Limb (tissue), 2 donors: ENCODE results near the gene TMEM125.

ENCODE experiments used
- DNase-seq, 2 donors: peaks; one replicate each; pipeline ENCODE4 v3.0.0-alpha.2; 2016; ENCODE audit errors: extremely low spot score in 2 of 2

TMEM125 gene

DNA sequence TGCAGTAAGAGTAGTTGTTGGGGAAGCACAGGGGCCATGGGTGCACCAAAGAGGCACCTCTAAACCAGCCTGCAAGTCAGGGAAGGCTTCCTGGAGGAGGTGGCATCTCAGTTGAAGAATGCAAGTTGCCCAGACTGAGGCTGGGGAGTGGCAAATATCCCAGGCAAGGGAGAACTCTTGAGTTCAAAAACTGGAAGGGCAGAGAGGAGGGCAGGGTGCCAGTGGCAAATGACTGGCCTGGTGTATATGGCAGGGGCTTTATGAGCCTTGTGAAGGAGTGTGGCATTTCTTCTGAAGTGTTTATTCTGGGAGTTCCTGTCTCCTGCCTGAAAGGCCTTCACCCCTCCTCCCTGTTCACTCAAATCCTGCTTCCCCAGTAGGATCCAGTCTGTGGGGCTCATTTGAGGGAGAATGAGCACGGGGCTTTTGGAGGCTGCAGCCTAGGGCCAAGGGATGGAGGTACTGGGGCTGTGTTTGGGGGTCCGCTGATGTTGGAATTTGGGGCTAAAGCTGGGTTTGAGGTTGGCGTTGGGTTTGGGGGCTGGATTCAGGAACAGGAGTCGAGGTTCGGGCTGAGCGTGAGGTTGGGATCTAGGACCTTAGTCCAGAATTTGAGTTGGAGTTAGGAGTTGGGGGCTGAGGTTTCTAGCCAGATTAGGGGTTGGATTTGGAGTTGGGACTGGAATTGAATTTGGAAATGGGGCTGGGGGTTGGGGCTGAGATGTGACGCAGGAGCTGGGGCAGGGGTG, at the start of gene TMEM125:
TSS of gene TMEM125 (plus strand) at position 357 of the 749 bp plus-strand sequence. CDS start 2,740 bp downstream, outside the sequence.
- DNase-seq: no peak

DNA sequence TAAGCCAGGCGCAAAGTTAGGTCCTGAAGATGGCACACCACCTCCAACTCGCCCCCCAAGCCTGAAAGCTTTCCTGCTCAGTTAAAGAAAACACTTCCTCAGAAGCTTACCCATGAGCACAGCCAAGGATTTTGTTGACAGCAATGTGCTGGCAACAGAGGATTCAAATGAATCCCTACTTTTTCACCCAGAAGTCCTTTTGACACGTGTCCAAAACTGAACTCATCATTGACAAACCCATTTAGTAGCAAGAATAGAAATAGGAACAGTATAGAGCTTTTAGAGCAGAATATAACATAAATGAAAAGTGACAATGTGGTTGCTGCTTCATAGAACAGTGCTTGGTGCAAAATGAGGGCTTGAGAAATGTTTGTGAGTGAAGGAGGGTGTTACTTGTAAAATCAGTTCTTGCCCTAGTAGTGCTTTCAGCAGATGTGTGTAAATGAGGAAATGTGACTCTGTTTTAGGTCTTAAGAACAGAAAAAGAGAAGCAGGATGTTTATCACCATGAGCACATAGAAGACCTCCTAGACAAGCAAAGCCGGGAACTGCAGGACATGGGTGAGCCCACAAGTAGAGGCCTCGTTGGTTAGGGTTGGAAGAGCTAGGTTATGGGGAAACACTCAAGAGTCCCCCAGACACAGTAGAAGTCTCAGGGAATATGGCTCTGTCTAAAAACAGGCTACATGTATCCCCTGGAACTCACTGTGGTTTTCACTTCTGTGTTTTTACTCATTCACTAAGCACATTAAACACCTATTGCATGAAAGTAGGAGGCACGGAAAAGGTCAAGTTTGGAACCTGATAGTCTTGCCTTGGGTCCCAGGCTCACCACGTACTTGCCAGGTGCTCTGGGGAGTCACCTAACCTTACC, 48.6 kb upstream of the TMEM125 start:
- no peak for DNase-seq

DNA sequence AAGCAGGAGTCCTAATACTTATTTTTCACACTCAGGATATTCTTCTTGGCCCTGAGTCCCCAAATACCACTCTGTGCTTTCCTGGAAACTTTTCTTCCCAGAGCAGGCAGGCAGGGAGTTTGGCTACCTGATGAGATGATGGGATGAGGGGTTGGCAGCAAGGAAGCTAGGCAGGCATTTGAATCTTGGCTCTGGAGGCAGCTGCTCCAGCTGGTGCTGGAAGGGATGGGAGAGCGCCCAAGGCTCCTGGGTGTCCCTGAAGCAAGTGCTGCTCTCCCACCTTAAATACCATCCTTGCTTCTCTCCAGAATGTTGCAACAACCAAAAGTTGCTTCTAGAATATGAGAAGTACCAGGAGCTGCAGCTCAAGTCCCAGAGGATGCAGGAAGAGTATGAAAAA, 48.0 kb upstream of the TMEM125 start:
- no peak for DNase-seq

DNA sequence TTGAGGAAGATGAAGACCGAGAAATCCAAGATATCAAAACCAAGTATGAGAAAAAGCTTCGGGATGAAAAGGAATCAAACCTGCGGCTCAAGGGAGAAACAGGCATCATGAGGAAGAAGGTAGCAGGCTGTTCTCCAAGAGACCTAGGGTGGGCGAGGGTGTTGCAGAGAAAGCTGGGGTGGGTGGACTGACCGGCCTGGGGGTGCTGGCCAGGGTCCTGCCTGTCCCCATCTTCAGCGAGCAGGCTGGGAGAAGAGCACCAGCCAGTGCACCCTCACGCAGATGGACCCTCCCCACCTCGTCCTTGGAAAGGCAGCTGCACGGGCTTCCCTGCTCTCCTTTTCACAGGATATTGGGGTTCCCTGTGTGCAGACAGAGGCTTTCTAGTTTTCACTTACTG, 46.9 kb upstream of the TMEM125 start:
- DNase-seq: no peak

DNA sequence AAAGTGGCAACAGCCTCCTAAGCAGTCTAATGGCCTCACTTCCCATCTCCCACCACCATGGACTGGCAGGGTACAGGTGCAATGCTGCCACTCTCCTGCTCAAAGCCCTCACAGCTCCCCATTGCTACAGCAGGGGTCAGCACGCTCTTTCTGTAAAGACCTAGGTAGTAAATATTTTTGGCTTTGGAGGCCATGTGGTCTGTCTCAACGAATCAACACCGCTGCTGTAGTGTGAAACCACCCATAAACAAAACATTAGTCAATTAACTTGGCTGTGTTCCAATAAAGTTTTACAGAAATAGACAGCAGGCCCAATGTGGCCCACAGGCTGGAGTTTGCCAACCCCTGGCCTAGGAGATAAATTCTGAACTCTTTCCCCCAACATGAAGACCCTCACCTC, 44.6 kb upstream of the TMEM125 start:
- no peak for DNase-seq

DNA sequence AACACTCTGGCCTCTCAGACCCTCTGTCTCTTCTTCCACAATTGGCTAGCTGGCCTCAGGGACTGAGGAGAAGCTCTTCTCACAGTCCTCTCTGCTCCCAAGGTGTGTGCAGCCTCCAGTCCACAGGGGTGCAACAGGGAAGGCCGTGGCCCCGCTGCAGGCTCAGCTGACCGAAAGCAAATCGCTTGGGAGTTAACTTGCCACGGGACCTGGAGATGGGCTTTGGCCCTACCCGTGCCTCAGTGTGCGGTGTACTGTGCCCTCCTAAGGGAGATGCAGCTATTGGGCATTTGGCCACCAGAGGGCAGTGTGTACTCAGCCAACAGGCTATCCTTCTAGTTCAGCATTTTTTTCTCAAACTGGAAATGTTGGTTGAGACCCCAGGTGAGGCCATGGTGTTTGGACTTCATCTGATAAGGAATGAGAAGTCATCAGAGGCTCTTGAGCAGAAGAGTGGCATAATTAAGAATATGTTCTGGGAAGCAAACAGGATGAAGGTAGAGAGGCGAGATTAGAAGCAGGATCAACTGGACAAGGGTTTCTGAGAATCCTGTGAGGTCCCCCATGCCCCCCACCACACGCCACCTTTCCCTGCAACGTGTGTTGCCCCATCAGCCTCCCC, 42.5 kb upstream of the TMEM125 start:
- DNase-seq: peak; percentile 72 to 86

DNA sequence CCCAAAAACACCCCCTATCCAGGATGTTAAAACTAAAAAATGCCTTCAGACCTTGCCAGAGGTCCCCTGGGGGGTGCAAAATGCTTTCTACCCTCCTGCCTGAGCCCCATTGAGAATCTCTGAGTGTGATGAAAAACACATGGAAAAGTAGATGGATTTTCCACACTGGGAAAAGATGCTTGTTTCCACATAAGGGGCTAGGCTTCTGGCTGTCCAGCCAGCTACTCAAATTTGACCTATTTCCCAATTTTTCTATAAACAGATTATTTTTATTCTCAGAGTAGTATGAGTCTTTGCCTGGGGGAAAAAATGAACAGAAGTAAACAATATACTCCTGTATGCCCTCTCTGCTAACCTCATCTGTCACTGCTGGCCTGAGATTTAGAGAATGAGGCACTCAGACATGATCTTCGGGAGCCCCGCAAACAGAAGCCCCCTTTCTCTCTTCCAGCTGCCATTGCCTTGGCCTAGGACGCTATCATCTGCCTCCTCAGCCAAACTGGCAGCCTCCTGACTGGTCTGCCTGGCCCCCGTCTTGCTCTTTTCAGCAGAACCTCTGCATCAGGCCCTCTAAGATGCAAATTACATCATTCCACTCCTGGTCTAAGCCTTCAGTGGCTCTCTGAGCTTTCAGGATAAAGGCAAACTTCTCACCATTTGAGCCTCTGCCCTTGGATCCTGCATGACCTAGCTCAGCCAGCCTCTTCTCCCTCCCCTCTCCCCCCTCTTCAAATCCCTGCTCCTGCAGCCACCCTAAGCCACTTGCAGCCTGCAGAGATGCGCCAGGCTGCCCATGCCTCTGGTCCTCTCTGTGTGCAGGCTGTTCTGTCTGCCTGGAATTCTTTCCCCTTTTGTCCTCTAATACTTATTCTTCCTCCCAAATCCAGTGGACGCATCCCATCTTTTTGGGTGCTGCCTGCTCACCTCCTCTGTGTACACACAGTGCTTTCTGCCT, 39.7 kb upstream of the TMEM125 start:
- DNase-seq: no peak

DNA sequence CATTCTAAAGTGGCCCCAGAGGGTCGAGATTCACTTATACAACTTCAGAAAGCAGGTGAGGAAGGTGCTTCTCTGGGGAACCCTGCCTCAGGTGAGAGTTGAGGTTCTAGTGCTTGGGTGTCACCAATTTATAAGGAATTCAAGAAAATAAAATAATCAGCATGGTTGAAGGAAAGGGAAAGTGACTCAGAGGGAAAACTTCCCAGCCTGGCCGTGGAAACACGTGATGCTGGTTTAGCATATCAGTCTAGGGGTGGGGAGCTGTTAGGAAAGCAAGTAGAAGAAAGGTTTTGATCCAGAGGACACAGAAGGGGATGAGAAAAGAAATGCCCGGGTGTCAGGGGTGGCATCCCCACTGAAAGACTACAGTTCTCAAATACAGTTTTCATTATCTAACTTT, 37.7 kb upstream of the TMEM125 start:
- no peak for DNase-seq

DNA sequence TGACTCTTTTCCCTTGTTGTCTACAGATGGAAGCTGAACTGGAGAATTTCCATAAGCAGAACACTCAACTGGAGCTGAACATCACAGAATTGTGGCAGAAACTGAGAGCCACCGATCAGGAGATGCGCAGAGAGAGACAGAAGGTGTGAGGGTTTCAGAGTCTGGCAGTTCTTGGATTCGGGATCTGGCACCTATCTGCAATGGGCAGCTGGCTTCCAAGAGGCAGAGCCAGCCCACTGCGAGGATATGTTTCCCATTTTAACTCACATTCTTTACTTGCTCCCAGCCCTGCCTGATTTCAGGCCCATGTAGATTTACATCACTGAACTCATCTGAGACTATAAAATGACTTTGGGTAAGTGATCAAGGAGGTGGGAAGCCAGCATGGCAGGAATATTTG, 37.3 kb upstream of the TMEM125 start:
- no peak for DNase-seq

DNA sequence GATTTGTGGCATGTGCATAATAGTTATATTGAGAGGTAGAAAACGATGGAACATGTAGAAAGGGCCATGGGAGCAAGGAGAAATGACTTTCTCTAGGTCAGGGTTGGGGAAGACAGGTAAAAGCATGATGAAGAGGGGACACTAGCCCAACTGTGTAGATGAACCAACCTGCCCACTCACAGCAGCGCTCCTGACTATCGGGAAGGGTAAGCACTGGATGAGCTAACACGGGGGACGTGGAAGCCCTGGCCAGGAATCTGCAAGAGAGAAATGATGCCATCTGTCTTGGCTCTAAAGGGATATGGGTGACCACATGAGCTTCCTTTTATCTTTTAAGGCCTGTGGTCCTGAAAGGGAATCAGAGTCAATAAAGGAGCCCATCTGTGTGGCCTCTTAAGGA, 36.2 kb upstream of the TMEM125 start:
- DNase-seq: no peak

DNA sequence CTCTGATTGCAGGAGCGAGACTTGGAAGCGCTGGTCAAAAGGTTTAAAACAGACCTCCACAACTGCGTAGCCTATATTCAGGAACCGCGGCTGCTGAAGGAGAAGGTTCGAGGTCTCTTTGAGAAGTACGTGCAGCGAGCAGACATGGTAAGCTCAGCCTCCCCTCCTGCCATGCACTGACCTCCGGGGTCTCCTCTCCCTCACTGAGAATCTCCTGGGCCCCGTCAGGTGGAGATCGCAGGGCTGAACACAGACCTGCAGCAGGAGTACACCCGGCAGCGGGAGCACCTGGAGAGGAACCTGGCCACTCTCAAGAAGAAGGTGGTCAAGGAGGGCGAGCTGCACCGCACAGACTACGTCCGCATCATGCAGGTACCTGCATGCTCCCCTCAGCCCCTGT, 35.5 kb upstream of the TMEM125 start:
- DNase-seq: no peak

DNA sequence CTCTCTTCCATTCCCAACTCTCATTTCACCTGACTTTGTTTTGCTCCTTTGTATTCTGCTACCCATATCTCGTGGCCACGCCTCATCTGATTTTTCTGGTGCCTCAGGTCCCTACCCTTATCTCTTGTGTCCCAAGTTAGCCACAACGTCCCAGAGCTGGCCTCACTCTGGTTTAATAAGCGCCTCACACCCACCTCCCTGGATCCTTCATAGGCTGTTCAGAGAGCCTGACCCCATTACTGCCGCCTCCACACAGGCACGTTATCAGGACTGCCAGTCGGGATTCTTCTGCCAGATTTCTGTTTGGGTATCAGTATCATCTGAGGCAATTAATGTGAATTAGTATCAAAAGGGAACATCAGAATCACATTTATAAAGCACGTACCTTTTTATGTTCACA, 34.7 kb upstream of the TMEM125 start:
- DNase-seq: no peak

DNA sequence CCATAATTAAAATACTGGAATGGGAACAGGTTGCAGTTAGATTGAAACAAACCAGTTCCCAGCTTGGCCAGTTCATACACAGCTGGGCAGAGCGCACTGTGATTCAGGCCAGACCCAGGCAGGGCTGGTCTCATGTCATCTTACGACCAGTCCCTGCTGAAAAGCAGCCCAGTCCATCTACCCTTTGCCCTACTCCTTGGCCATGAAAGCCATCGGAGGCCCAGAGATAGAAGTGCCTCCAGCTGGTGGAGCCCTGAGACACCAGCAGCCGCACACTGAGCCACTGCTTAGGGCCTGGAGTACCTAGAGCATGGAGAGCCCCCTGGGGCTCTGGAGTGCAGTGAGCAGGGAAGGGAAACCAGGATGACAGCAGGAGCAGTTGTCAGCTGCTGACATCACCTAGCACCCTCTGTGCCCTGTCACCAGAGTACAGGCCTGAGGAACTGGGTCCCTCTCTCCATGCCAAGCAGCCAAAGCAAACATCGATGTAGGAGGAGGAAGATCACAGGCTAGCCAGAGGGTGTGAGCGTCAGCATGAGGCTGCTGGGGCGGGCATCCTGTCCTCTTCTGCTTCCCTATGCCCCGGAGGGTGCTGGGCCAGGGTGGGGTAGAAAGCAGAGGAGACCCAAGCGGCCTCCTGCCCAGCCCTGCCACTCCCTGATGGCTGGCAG, 34.2 kb upstream of the TMEM125 start:
- DNase-seq: no peak

DNA sequence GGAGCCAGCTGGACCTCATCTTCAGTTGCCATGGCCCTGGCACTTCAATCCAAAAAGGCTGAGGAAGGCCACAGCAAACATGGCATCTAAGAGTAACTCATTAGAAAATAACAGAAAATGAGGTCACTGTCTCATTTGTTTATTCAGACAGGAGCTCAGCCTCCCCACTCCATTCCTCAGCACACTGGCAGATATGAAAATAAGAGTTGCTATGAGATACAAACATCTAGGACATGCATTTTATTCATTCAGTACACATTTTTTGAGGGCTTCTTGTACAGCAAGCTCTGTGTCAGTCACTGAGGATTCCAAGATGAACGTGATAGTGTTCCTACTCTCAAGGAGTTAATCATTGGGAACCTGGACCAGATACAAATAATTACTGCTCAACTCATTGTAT, 32.7 kb upstream of the TMEM125 start:
- no peak for DNase-seq

DNA sequence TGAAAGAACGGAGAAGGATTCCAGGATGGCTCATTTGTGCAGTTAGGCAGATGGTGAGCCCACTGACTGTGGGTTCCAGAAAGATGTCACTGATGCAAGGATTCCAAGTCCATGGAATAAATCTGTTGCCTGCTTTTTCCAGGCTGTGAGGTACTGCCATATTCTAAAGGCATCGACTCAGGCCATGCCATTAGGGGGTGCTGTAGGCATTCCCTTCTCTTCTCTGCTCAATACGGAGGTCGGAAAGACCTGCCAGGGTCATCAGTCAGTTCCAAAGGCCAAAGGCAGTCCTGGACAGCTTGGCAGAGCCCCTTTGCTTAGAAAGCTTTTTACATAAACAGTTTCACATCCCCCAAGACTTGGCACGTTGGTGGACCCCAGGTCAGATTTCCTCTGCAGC, 31.7 kb upstream of the TMEM125 start:
- DNase-seq: peak; percentile 16 to 45

DNA sequence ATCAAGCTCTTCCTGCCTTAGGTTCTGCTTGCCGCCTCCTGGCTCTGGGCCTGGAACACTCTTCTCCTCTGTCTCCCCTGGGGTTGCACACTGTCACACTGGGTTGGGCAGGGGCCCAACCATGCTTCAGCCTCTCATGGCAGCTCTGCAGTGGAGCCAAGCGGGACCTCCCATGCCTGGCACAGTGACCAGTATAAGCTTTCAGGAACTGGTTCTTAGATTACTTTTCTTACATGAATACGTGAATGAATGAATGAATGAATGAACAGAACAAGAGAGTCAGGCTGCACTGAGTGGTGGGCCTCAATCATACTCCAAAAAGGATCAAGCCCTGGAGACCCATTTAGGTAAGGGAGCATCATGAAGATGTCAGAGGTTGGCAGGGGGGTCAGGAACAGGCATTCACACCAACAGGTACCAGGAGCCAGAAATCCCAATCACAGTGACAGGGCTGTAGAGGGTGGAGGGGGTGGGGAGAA, 30.8 kb upstream of the TMEM125 start:
- no peak for DNase-seq

DNA sequence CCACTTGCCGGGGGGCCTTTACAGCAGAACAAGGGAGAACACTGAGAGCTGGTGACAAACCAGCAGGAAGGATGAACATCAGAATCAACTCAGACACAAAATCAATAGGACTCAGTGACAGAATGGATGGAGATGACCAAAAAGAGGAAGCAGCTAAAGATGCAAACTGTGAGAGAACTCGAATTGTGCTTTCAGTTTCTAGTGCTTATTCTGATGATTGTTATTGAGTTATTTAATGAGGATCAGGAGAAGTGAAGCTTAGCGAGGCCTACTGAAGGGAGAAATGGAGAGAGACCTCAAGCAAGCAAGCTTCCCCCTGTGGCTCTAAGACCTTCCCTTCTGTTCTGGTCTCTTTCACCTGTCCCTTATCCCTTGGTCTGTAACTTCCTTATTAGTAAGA, 30.3 kb upstream of the TMEM125 start:
- DNase-seq: no peak

DNA sequence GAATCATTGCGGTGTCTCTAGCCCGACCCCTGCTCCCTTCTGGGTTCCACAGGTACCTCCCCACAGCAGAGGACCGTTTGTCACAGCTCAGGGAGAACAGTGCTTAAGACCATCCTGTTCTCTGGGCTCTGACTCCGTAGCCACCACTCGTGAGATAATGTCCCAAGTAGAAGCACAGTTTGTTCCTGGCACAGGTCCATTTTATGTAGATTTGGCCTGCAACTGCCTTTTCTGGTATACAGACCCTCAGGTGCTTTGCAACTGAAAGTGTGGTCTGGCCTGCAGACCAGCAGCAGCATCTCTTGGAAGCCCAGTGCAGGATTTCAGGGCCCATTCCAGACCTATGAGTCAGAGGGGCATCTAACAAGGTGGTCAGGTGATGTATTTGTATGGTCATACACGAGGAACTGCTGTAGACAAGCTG, 28.4 kb upstream of the TMEM125 start:
- no peak for DNase-seq

DNA sequence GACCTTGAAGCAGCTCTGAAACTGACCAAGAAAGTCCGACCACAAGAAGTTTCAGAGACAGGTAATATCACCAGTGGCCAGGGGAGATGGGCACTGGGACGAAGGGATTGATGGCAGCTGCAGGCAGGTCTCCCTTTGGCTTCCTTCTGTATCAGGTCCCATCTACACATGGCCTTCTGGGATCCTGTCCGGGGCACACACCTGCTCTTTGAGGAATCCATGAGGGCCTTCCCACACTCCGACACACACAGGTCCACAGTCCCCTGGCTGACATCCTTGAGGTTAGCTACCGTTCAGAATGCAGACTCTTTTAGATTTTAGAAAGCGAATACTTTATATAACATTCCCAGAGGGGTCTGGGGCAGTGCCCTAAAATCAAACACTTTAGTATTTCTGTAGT, 26.5 kb upstream of the TMEM125 start:
- no peak for DNase-seq

DNA sequence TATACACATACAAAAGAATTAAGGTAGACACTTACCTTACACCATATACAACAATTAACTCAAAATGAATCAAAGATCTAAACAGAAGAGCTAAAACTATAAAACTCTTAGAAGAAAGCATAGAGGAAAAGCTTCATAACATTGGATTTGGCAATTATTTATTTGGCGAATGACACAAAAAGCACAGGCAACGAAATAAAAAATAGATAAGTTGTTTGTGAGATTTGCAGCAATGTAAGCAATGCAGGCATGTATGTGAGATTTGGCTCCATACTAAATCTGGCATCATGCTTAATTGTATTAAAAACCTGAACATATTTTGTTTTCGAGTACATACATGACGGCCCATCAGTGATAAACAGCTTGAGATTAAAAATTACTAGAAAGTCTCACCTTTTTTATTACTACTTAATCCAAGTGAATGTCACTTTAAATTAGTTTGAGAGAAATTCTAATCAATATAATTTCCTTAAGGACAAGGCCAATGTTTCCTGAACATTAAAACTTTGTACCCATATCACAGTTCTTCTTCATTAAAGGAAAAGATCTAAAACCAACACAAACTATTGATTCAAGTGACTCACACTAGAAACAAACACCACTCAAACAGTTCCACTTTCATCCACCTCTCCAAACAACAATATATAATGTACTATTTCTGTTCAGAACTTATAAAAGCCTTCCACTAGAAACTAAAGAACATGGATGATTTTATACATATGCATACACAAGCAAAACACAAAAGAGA, 23.1 kb upstream of the TMEM125 start:
- no peak for DNase-seq
